HG02870 (cell line): ENCODE measurements around the gene GINS1.

Experiments used
- ATAC-seq: cut with Tn5 transposase; IDR thresholded peaks from one replicate; pipeline ENCODE4 v1.9.1; 2021; ENCODE audit warnings: mild to moderate bottlenecking, moderate library complexity; ENCODE audit not compliant: unreplicated experiment

GINS1 gene

GRCh38 chr20:25493137-25493536, 85.7 kb downstream of the GINS1 start:
- no peak for ATAC-seq

DNA sequence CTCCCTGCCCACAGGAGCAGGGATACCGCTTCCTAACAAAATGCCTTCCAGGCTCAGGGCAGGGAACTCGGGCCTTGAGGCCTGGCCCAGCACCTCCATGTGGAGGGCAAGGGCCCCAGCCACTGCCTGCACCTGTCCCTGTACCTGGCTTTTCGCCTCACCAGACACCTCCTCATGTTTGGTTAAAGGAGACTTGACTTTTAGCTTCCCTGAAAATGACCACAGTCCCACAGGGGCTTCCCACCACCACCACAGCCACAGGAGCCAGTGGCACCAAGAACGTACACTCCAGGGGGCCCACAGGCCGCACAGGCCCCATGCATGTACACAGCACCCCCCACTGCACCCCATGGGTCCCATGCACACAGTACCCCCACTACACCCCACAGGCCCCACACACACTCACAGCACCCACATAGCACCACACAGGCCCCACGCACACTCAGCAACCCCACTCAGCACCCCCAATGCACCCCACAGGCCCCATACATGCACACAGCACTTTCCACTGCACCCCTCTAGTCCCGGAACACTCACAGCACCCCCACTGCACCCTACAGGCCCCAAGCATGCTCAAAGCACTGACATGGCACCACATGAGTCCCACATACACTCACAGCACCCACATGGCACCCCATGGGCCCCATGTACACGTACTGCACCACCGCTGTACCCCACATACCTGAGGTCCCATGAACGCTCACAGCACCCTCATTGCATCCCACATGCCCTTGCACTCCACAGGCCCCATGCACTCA, 86.5 kb downstream of the GINS1 start:
- no peak for ATAC-seq

GRCh38 chr20:25494506-25495188, 87.2 kb downstream of the GINS1 start:
- ATAC-seq = no peak

GRCh38 chr20:25495189-25495824, 87.8 kb downstream of the GINS1 start:
- no peak for ATAC-seq

GRCh38 chr20:25496165-25496967, 88.9 kb downstream of the GINS1 start:
- no peak for ATAC-seq

GRCh38 chr20:25496968-25497401, 89.5 kb downstream of the GINS1 start:
- ATAC-seq = no peak

DNA sequence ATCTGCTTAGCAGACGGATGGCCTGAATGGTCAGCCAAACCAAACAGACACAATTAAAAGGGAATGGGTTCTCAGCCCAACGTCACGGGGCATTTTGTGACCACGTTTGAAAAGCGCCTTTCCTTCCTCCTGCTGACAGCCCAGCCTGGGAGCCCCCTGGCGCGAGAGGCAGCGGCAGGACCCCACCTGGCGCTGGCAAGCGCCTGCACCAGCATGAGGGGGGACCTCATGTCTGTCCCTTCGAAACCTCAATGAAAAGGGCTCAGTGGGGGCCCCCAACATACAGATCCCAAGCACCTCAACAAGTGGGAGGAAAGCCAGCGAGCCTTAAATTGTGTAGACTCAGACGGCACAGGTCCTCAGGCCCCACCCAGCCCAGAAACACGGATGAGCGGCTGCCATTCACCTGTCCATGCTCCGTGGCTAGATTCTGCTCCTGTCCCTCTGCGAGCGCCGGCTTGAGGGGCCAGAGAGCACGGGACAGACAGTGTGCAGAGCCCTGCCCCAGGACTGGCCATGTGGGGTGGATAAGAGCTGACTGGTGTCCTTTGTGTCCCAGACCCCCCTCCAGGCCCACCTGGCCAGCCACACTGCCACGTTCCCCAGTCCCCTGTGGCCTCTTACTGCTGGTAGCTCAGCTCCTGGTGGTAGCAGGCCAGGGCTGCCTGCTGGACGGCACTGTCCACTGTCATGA, 90.3 kb downstream of the GINS1 start:
- ATAC-seq = no peak
